Esophagus squamous epithelium (tissue), 4 donors: ENCODE results near the gene TVP23A.

Experiments
- CTCF ChIP-seq, 6 experiments: fragments of 450-650 bp in 4 of 6; fragments of 200-600 bp in 2 of 6; sonication (generic) in 2 of 6; IDR thresholded peaks; one replicate each; pipeline ENCODE4 v1.5.1; 2016 to 2019; ENCODE audit warnings: antibody characterized with exemption in 6 of 6, mild to moderate bottlenecking in 4 of 6, moderate library complexity in 4 of 6
- POLR2A ChIP-seq, 4 donors: fragments of 450-650 bp; IDR thresholded peaks; one replicate each; pipeline ENCODE4 v1.6.1; 2017; ENCODE audit warnings: antibody characterized with exemption in 4 of 4, mild to moderate bottlenecking in 4 of 4, moderate library complexity in 3 of 4

- no peak for TF ChIP-seq CTCF (IDR thresholded peaks at IDR 0.05)
- no peak for TF ChIP-seq POLR2A (IDR thresholded peaks at IDR 0.05)
Measured at GRCh38 chr16:10862438-10862837, 43.8 kb upstream of the TVP23A start.
